RWPE2 (cell line): Measurements from ENCODE around the gene C13orf46.
A peak's percentile ranks its signal among the peaks of the same experiment; 100 is the strongest.

ENCODE experiments used
- ATAC-seq: fragments of 200-7000 bp; cut with Tn5 transposase; 3 replicates; pipeline ENCODE4 v1.9.1; 2021; ENCODE audit warnings: low read depth
- DNase-seq: peaks from one replicate; pipeline ENCODE4 v3.0.0-alpha.2; 2020; ENCODE audit warnings: low spot score
- H3K27ac ChIP-seq: fragments of 450-650 bp; 2 replicates; pipeline ENCODE4 v1.5.1; 2017; ENCODE audit warnings: mild to moderate bottlenecking; ENCODE audit not compliant: poor library complexity, severe bottlenecking
- H3K27me3 ChIP-seq: fragments of 250-450 bp; sonication (Bioruptor Pico); 2 replicates; pipeline ENCODE4 v1.5.1; 2021; ENCODE audit warnings: mild to moderate bottlenecking, moderate library complexity; ENCODE audit not compliant: insufficient read depth, poor library complexity, severe bottlenecking
- H3K36me3 ChIP-seq: fragments of 250-450 bp; sonication (Bioruptor Pico); 2 replicates; pipeline ENCODE4 v1.5.1; 2020; ENCODE audit warnings: low read depth, mild to moderate bottlenecking, moderate library complexity
- H3K4me1 ChIP-seq: fragments of 250-450 bp; sonication (Bioruptor Pico); 2 replicates; pipeline ENCODE4 v1.5.1; 2021; ENCODE audit warnings: mild to moderate bottlenecking, moderate library complexity; ENCODE audit not compliant: insufficient read depth, poor library complexity, severe bottlenecking
- H3K4me3 ChIP-seq: fragments of 250-450 bp; sonication (Bioruptor Pico); 2 replicates; pipeline ENCODE4 v1.5.1; 2021; ENCODE audit warnings: mild to moderate bottlenecking, moderate library complexity; ENCODE audit not compliant: severe bottlenecking
- H3K9me3 ChIP-seq: fragments of 250-450 bp; sonication (Bioruptor Pico); 2 replicates; pipeline ENCODE4 v1.5.1; 2021; ENCODE audit warnings: mild to moderate bottlenecking, moderate library complexity; ENCODE audit not compliant: severe bottlenecking
- CTCF ChIP-seq: fragments of 450-650 bp; IDR thresholded peaks from one replicate; pipeline ENCODE4 v1.5.1; 2017; ENCODE audit warnings: mild to moderate bottlenecking, moderate library complexity; ENCODE audit not compliant: poor library complexity, severe bottlenecking

The C13orf46 gene

GRCh38 chr13:114010401-114011101, 36.7 kb upstream of the C13orf46 start:
- TF ChIP-seq CTCF = no peak
- Histone ChIP-seq H3K4me3 (no peak overlapping the region), H3K36me3 (peaks cover 18% of the 10 kb centered on the region), H3K27me3 (no peaks in the 10 kb centered on the region), H3K9me3 (no peaks in the 10 kb centered on the region), H3K27ac (no peak overlapping the region), H3K4me1 (no peaks in the 10 kb centered on the region)
- DNase-seq = peak; percentile 60
- ATAC-seq = no peak

GRCh38 chr13:114009590-114010400, 35.9 kb upstream of the C13orf46 start:
- Histone ChIP-seq H3K4me3 (no peak overlapping the region), H3K27ac (no peak overlapping the region), H3K36me3 (peaks cover 18% of the 10 kb centered on the region), H3K4me1 (no peaks in the 10 kb centered on the region), H3K27me3 (no peaks in the 10 kb centered on the region), H3K9me3 (no peaks in the 10 kb centered on the region)
- DNase-seq (peak; percentile 53), ATAC-seq (no peak)
- TF ChIP-seq CTCF = no peak

GRCh38 chr13:114008964-114009589, 35.2 kb upstream of the C13orf46 start:
- Histone ChIP-seq H3K27ac (no peak overlapping the region), H3K4me3 (no peak overlapping the region), H3K27me3 (no peaks in the 10 kb centered on the region), H3K9me3 (no peaks in the 10 kb centered on the region), H3K36me3 (peaks cover 18% of the 10 kb centered on the region), H3K4me1 (no peaks in the 10 kb centered on the region)
- no peak for ATAC-seq
- TF ChIP-seq CTCF = no peak
- peak; percentile 22 for DNase-seq

GRCh38 chr13:114007566-114007965, 33.7 kb upstream of the C13orf46 start:
- peaks cover 18% of the 10 kb centered on the region for H3K36me3 ChIP-seq
- no peak overlapping the region for H3K27ac ChIP-seq
- no peaks in the 10 kb centered on the region for H3K9me3 ChIP-seq
- no peak overlapping the region for H3K4me3 ChIP-seq
- TF ChIP-seq CTCF = no peak
- ATAC-seq (no peak), DNase-seq (peak; percentile 19)
- H3K4me1 ChIP-seq = no peaks in the 10 kb centered on the region
- H3K27me3 ChIP-seq = no peaks in the 10 kb centered on the region
